AG09309 (cell line): ENCODE results near the gene FRAS1.

Experiments used
- DNase-seq: peaks from one replicate; pipeline ENCODE4 v3.0.0-alpha.2; 2010; ENCODE audit warnings: low read depth
- H3K4me3 ChIP-seq: 2 replicates; pipeline ENCODE4 v1.5.1; 2011; ENCODE audit warnings: mild to moderate bottlenecking, low read depth, low read length, moderate library complexity; ENCODE audit not compliant: control insufficient read depth
- CTCF ChIP-seq: IDR thresholded peaks from 2 replicates; pipeline ENCODE4 v1.5.1; 2011; ENCODE audit warnings: mild to moderate bottlenecking, low read depth, low read length, inconsistent platforms; ENCODE audit not compliant: insufficient read depth, control insufficient read depth; ENCODE audit errors: missing control alignments

Gene FRAS1

GRCh38 chr4:78310740-78311115 is 253.6 kb downstream of the FRAS1 start:
- no peak for DNase-seq
- TF ChIP-seq CTCF = no peak
- no peak overlapping the region for H3K4me3 ChIP-seq

DNA sequence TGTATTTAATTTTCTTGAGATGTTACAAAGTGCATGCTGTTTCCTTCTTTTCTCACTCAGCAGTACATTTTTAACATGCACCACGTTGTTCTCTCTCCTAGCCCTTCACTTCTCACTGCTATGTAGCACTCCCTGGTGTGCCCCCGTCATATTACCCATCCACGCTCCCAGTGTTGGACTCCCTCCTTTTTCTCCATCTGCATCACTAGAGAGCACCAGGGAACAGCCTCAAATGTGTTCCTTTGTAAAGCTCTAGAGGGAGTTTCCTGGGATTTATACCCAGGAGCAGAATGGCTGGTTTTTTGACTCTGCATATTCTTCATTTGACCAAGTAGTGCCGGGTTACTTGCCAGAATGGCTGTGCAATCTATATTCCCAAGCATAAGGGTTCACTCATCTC is 254.2 kb downstream of the FRAS1 start:
- no peak overlapping the region for H3K4me3 ChIP-seq
- TF ChIP-seq CTCF = no peak
- DNase-seq = no peak

DNA sequence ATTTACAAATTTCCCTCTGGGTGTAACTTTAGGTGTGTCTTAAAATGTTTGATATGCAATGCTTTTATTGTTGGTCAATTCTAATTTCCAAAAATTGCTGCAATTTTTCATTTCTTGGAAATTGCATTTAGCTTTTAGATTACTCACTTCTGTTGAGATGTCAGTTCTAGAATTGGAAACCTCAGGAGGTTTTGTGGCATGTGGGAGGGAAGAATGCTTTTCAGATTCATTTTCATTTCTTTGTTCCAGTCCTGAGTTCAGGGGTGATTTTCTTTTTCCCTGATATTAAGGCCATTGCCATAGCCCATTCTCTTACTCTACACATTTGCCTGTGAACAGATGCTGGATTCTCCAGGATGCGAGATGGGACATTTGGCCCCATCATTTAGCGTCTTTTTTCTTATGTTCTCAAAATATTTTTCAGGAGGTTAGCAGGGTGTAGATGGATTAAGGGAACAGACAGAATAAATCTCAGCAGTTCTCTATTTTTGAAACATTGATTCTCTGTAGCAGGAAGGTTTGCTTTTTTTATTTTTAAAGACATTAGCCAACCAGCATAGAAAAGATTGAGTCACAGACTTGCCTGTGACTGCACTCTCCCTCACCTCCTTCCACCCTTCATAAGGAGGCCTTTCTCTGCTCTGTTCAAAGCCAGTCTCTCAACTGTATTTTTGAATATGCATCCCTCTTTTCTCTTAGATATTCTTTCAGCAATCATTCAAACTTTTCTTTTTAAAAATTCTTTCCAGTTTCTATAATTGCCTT is 256.0 kb downstream of the FRAS1 start:
- H3K4me3 ChIP-seq = no peak overlapping the region
- no peak for TF ChIP-seq CTCF
- DNase-seq = no peak

- no peak for TF ChIP-seq CTCF
- H3K4me3 ChIP-seq = no peak overlapping the region
- no peak for DNase-seq
Measured at GRCh38 chr4:78313754-78314120, 256.6 kb downstream of the FRAS1 start.

DNA sequence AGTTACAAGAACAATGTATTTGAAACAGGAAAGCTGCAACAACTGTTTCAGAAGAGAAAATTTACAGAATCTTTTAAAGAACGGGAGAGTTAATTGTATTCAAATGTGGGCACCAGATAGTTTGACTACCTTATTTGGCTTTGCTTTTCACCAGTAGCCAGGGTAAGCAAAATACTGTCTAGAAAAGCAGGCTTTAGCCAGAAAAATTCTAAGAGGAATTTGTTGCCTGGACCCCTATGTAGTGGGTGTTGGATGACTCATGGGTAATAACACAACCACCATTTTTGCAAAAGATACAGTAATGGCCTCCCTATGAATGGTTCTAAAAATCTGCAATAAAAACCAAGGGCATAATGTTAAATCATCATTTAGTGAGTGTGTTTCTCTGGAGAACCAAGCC is 261.0 kb downstream of the FRAS1 start:
- no peak for DNase-seq
- H3K4me3 ChIP-seq = no peak overlapping the region
- no peak for TF ChIP-seq CTCF

GRCh38 chr4:78320349-78320935 is 263.3 kb downstream of the FRAS1 start:
- no peak overlapping the region for H3K4me3 ChIP-seq
- DNase-seq = no peak
- TF ChIP-seq CTCF = no peak
